ENCODE data around the gene FBXO24. TPM values are rescaled to one million over a fixed set of nuclear protein-coding genes. Genes with fewer than 3 reads are reported as not detected.

Gene FBXO24
- total and polyA plus RNA-seq, 9 of the 15 experiments (the other 6 are each of a cell fraction or from before 2014, with no cell fraction given) = 0.17 to 0.95 (median 0.50) TPM

- TF ChIP-seq OTX1 (CRISPR knock-in tag; IDR thresholded peaks at IDR 0.05) = no peak
- no peak for TF ChIP-seq ZNF311 (CRISPR knock-in tag; IDR thresholded peaks at IDR 0.05)
- TF ChIP-seq, protein P1, sequence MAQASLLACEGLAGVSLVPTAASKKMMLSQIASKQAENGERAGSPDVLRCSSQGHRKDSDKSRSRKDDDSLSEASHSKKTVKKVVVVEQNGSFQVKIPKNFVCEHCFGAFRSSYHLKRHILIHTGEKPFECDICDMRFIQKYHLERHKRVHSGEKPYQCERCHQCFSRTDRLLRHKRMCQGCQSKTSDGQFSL (CRISPR knock-in tag; IDR thresholded peaks at IDR 0.05) = peak; percentile 89
- TF ChIP-seq, protein P1 (tag; IDR thresholded peaks at IDR 0.05) = peak in 1 of 2 experiments; percentile 80; a peak in 2 of 4 replicates
- peak; percentile 4; the same call in 1 of the 2 replicates for TF ChIP-seq MGA (IDR thresholded peaks at IDR 0.05)
- TF ChIP-seq ZNF445 (CRISPR knock-in tag; IDR thresholded peaks at IDR 0.05; ENCODE audit: low read depth) = no peak
- no peak for TF ChIP-seq SRSF9 (IDR thresholded peaks at IDR 0.05; ENCODE audit: borderline replicate concordance, low read depth, low read length)
- TF ChIP-seq CEBPG (CRISPR knock-in tag; IDR thresholded peaks at IDR 0.05) = peak; percentile 40; the same call in 1 of the 2 replicates
- TF ChIP-seq CEBPG (tag; conservative IDR thresholded peaks at IDR 0.05 in 1 of 2, IDR thresholded peaks at IDR 0.05 in 1 of 2) = no peak
- TF ChIP-seq ZNF146 (CRISPR knock-in tag; IDR thresholded peaks at IDR 0.05; ENCODE audit: unreplicated experiment) = no peak
- TF ChIP-seq PHF20 (IDR thresholded peaks at IDR 0.05; ENCODE audit: partially characterized antibody) = no peak
- TF ChIP-seq ZNF134 (CRISPR knock-in tag; conservative IDR thresholded peaks at IDR 0.05) = no peak
- peak; percentile 57; the same call in 1 of the 2 replicates for TF ChIP-seq SOX6 (IDR thresholded peaks at IDR 0.05)
- TF ChIP-seq NEUROD1 (IDR thresholded peaks at IDR 0.05; ENCODE audit: borderline replicate concordance, low read depth, low read length, partially characterized antibody) = peak; percentile 41
- peak; percentile 65; the same call in 1 of the 2 replicates for TF ChIP-seq SIN3B (IDR thresholded peaks at IDR 0.05; ENCODE audit: low read depth)
- TF ChIP-seq PML (IDR thresholded peaks at IDR 0.05; ENCODE audit: low read length) = peak; percentile 54; the same call in 1 of the 2 replicates
Observed at GRCh38 chr7:100604028-100604975, 18.2 kb downstream of the FBXO24 start (continued).
